ENCODE measurements around the gene BIRC7. TPM values are rescaled to one million over a fixed set of nuclear protein-coding genes. Genes with fewer than 3 reads are reported as not detected.

The BIRC7 gene
- polyA plus RNA-seq, 3 donors, result 0.21 TPM; not detected in 2

DNA sequence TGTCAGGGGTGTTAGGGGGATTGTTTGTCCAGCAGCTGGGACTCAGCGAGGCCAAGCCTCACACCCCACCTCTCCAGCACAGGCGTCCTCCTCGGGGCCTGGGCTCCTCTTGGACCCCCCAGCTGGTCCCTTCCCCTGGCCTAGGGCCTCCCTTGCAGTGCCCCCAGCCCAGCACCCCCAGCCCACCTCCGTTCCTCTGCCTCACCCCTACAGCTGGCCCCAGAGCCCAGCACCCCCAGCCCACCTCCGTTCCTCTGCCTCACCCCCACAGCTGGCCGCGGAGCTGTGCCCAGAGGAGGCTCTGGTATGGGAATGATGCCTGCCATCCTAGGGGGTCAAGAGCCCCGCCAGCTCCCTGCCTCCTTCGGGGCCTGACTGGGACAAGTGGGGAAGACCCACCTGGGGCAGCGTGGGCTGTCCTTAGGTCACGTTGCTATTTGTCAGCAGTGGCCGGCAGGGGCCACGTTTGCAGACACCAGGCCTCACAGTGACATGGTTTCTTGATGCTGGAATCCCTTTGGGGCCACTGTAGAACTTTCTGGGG lies 49.3 kb downstream of the BIRC7 start:
- Histone ChIP-seq H3K9ac (ENCODE audit: insufficient read depth, low read length, poor library complexity, severe bottlenecking) (no peak overlapping the region), H3K4me2 (replicated peaks; ENCODE audit: extremely low read depth, low read length, poor library complexity, severe bottlenecking) (no peak overlapping the region), H3K4me1 (ENCODE audit: control insufficient read depth in 1 of 2, insufficient read depth in 2 of 2, low read length in 2 of 2) (no peaks in the 10 kb centered on the region), H3K79me2 (ENCODE audit: insufficient read depth, low read length) (no peaks in the 10 kb centered on the region), H4K20me1 (ENCODE audit: insufficient read depth, low read length) (peaks cover 15% of the 10 kb centered on the region), H2AFZ (ENCODE audit: insufficient read depth, low read depth, low read length, poor library complexity, severe bottlenecking) (no peak overlapping the region), H3K27ac (ENCODE audit: low read depth in 1 of 2, low read length in 2 of 2) (no peak overlapping the region), H3K36me3 (replicated peaks in 1 of 2; ENCODE audit: control insufficient read depth in 1 of 2, insufficient read depth in 2 of 2, low read length in 2 of 2) (peaks cover 72 to 89% of the 10 kb centered on the region in 2 donors), H3K9me3 (replicated peaks in 1 of 2; ENCODE audit: control insufficient read depth in 1 of 2, insufficient read depth in 1 of 2, low read length in 2 of 2) (no peaks in the 10 kb centered on the region), H3K4me3 (replicated peaks in 1 of 3; ENCODE audit: low read depth in 2 of 3, low read length in 3 of 3) (no peak overlapping the region), H3K27me3 (ENCODE audit: control insufficient read depth in 2 of 2, insufficient read depth in 2 of 2, low read length in 2 of 2) (no peaks in the 10 kb centered on the region)
- WGBS (ENCODE audit: insufficient coverage), result 98% methylated on average over 10 of the region's 13 CpGs
- Mint-ChIP-seq H3K9me3 (no peaks in the 10 kb centered on the region), H3K27me3 (ENCODE audit: low read depth in 3 of 3) (peaks cover 0 to 1% (median 0%) of the 10 kb centered on the region in 3 donors), H3K27ac (no peak overlapping the region), H3K4me1 (peaks cover 6% of the 10 kb centered on the region), H3K4me3 (no peak overlapping the region), H3K36me3 (peaks cover 44 to 82% of the 10 kb centered on the region in 2 donors)
- TF ChIP-seq, protein P1, sequence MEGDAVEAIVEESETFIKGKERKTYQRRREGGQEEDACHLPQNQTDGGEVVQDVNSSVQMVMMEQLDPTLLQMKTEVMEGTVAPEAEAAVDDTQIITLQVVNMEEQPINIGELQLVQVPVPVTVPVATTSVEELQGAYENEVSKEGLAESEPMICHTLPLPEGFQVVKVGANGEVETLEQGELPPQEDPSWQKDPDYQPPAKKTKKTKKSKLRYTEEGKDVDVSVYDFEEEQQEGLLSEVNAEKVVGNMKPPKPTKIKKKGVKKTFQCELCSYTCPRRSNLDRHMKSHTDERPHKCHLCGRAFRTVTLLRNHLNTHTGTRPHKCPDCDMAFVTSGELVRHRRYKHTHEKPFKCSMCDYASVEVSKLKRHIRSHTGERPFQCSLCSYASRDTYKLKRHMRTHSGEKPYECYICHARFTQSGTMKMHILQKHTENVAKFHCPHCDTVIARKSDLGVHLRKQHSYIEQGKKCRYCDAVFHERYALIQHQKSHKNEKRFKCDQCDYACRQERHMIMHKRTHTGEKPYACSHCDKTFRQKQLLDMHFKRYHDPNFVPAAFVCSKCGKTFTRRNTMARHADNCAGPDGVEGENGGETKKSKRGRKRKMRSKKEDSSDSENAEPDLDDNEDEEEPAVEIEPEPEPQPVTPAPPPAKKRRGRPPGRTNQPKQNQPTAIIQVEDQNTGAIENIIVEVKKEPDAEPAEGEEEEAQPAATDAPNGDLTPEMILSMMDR (IDR thresholded peaks at IDR 0.05), result no peak
- intact Hi-C loops (cut with micrococcal nuclease), result no loop called here
- no peak for DNase-seq

DNA sequence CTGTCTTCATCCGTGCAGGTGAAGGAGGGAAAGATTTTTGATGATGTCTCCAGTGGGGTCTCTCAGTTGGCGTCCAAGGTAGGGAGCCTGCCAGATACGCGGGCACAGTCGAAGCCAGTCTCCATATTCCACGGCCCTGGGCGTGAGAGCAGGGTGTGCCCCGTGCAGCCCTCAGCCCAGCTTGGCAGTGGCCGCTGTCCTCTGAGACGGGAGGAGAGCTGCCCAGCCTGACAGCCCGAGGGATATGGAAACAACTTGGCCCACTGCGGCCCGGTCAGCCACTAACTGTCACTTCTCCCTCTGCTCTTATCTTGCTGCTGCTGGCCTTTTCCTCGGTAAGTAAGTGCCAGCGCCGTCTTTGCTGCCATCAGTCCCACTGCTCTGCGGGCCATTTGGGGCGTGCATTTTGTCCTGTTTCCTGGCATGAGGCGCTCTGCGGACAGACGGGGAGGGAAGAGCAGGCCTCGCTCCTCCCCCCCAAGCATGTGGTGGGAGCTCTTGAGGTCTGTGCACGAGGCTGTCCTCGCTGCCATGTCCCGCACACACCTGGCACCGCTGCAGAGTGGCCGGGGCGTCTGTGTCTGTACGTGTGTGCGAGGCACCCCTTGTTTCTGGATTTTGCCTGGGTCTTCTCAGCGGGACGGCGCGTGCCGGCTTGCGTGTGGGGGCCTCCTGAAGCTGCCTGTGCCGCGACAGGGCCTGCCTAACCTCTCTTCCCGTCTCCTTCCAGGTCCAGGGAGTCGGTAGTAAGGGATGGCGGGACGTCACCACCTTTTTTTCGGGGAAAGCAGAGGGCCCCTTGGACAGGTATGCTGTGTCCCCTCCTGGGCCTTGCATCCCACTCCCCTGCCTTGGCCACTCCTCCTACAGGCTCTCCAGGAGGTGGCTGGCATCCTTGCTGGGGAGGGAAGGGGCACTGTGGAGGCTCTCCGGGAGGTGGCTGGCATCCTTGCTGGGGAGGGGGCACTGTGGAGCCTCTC lies 50.2 kb downstream of the BIRC7 start:
- H3K4me3 Mint-ChIP-seq, result no peak overlapping the region
- peaks cover 65 to 80% of the 10 kb centered on the region in 2 donors for H3K36me3 ChIP-seq (replicated peaks in 1 of 2; ENCODE audit: control insufficient read depth in 1 of 2, insufficient read depth in 2 of 2, low read length in 2 of 2)
- TF ChIP-seq, protein P1 (IDR thresholded peaks at IDR 0.05), result no peak

More for the DNA sequence above, 50.2 kb downstream of the BIRC7 start:
- WGBS (ENCODE audit: insufficient coverage), result 97% methylated on average over 40 of the region's 44 CpGs
- Mint-ChIP-seq H3K4me1 (peaks cover 6% of the 10 kb centered on the region), H3K27me3 (ENCODE audit: low read depth in 3 of 3) (peaks cover 0 to 1% (median 0%) of the 10 kb centered on the region in 3 donors), H3K9me3 (no peaks in the 10 kb centered on the region), H3K27ac (peak overlapping the region in 1 of 7 donors; percentile 55), H3K36me3 (peaks cover 37 to 73% of the 10 kb centered on the region in 2 donors)
- Histone ChIP-seq H3K4me2 (replicated peaks; ENCODE audit: extremely low read depth, low read length, poor library complexity, severe bottlenecking) (no peak overlapping the region), H3K4me1 (ENCODE audit: control insufficient read depth in 1 of 2, insufficient read depth in 2 of 2, low read length in 2 of 2) (no peaks in the 10 kb centered on the region), H3K9me3 (replicated peaks in 1 of 2; ENCODE audit: control insufficient read depth in 1 of 2, insufficient read depth in 1 of 2, low read length in 2 of 2) (no peaks in the 10 kb centered on the region), H4K20me1 (ENCODE audit: insufficient read depth, low read length) (peaks cover 9% of the 10 kb centered on the region), H3K27me3 (ENCODE audit: control insufficient read depth in 2 of 2, insufficient read depth in 2 of 2, low read length in 2 of 2) (no peaks in the 10 kb centered on the region), H3K27ac (ENCODE audit: low read depth in 1 of 2, low read length in 2 of 2) (no peak overlapping the region), H3K4me3 (replicated peaks in 1 of 3; ENCODE audit: low read depth in 2 of 3, low read length in 3 of 3) (no peak overlapping the region), H3K79me2 (ENCODE audit: insufficient read depth, low read length) (no peaks in the 10 kb centered on the region), H2AFZ (ENCODE audit: insufficient read depth, low read depth, low read length, poor library complexity, severe bottlenecking) (no peak overlapping the region), H3K9ac (ENCODE audit: insufficient read depth, low read length, poor library complexity, severe bottlenecking) (no peak overlapping the region)
- no peak for DNase-seq
- intact Hi-C loops (cut with micrococcal nuclease), result no loop called here

Measured in CD14-positive monocyte (primary cell).